GM19351 (cell line): ENCODE data around the gene TANC1.

ENCODE experiments used
- ATAC-seq: cut with Tn5 transposase; IDR thresholded peaks from one replicate; pipeline ENCODE4 v1.9.1; 2021; ENCODE audit warnings: mild to moderate bottlenecking, moderate library complexity; ENCODE audit not compliant: unreplicated experiment

TANC1 gene

DNA sequence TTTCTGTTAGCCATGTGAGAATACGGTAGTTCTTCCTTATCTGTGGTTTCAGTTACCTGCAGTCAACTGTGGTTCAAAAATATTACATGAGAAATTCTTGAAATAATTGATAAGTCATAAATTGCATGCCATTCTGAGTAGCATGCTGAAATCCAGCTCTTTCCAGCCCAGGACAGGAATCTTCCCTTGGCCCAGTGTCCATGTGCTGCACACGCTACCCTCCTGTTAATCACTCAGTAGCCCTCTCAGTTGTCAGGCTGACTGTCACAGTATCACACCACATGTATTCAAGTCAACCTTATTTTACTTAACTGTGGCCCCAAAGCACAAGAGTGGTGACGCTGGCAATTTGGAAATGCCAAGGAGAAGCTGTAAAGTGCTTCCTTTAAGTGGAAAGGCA is 141.1 kb downstream of the TANC1 start:
- no peak for ATAC-seq

DNA sequence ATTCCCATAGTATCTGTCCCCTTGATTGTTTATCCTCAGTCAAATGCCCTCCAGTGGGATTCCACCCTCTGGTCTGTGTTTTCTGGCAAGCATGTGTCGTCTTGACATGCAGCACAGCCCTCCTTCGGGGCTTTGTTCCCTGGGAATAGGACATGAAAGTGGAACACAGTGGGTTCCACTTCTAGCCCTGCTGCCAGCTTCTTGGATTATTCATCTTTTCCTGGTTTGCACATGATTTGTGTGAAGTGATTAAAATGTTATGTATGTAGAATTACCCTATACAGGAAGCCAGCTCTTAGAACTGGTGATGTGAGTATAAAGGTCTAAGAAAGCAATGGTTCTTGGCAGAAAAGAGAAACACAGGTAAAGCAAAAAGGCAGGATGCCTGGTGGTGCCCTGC is 142.3 kb downstream of the TANC1 start:
- ATAC-seq, result no peak

GRCh38 chr2:159111346-159111927 is 143.0 kb downstream of the TANC1 start:
- no peak for ATAC-seq

DNA sequence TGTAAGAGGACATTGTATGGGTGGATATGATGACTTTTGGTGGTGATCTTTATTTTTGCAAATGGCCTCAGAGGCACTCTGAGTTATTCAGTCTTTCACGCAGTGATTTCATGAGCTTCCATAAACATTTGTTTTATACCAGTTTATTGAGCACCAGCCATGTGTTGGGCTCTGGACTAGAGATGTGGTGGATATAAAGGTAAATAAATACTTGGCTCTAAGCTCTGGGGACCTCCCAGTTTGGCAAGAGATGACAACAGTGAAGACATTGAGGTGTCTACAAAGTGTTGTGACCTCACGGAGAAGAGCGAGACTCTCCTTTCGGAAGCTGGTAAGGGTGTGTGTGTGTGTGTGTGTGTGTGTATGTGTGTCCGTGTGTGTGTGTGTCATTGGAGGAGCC is 146.4 kb downstream of the TANC1 start:
- ATAC-seq, result no peak

DNA sequence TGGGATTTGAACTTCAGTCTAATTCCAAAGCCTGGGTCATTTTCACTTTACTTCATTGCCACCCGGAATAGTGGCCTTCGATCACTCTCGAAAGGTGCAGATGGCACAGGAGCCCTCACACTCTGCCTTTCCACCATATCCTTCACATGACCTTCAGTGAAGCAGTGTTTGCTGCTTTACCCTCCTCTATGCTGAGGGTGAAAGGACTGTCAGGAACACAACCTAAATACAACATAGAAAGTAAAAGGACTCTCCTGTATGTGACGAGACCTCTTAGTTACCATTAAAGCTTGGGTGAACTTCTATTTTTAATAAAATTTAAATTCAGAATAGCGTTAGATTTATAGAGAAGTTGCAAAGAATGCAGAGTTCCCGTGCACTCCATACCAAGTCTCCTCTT is 148.5 kb downstream of the TANC1 start:
- no peak for ATAC-seq

DNA sequence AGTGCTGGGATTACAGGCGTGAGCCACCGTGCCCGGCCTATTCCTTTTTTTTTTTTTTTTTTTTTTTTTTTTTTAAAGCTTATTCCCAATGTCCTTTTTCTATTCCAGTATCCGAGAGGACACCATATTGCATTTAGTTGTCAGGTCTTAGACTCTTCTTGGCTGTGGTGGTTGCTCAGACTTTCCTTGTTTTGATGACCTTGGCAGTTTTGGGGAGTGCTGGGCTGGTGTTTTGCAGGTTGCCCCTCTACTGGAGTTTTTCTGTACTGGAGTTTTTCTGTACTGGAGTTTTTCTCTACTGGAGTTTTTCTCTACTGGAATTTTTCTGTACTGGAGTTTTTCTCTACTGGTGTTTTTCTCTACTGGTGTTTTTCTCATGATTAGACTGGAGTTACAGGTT is 149.2 kb downstream of the TANC1 start:
- no peak for ATAC-seq

DNA sequence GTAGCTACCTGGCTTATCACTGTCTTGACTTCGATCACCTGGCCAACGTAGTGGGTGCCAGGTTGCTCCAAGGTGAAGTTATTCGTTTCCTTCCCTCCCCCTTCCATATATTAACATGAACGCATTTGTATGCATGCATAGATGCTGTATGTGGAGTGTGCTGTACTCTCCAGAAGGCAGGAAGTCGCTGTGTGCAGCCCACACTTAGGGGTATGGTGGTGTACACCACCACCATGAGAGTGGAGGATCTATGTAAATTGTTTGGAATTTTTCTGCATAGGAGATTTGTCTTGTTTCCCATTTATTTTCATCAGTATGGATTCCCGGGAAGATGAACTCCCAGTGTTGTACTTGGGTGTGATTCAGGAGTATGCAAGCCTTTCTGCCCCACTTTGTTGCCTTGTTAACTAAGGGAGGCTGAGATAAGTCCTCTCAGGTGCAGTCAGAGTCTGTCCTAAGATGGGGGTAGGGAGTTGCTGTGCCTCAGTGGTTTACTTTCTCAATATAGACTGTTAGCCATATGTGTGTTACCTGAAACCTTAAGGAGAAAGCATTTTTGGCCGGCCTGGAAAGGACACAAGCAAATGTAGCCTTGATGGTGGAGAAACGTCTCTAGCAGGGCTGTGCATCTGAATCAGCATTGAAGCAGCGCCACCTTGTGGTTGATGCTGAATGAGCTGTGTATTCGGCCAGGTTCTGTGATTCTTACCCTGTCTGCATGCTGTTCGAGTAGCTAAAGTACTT is 149.8 kb downstream of the TANC1 start:
- ATAC-seq, result peak; percentile 93

- no peak for ATAC-seq
Measured at GRCh38 chr2:159118859-159119500, 150.5 kb downstream of the TANC1 start.

DNA sequence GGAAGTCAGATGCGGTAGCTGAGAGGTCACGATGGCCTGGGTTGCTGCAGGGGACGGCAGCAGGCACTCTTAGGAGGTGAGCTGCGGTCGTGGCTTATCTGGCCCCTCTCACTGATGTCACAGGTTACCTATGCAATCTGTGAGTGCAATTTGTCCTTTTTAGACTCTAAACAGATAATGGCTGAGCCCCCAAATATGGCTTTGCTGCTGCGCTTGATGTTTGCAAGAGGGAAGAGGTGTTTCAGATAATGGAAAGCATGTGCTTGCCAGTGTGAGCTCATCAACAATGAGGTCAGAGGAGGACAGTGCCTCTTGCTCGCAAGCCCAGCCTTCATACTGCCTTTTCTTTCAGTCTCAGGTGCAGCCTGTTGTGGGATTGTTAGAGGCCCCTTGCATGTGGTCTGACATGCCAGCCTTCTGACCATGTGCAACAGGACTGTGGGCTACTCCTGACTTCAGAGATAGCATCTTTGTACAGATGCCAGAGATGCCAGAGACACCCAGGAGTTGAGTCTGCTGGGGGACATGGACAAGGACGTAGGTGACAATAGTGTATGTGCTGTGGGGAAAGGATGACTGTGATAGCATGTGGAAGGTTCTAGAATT is 151.3 kb downstream of the TANC1 start:
- no peak for ATAC-seq

DNA sequence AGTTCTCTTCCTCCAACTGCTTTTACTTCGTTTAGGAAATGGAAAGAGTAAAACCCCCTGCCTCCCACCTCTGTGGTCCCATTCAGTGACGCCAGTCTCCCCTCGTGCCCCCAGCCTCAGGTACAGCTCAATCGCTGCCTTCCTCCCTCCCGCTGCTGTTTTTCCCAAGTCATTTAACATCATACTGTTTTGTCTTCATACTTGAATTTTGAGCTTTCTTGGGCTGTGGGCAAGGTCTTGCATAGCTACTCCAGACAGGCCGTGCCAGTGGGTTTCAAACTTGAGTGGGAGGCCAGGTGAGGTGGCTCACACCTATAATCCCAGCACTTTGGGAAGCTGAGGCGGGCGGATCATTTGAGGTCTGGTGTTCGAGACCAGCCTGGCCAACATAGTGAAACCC is 155.3 kb downstream of the TANC1 start:
- ATAC-seq, result no peak

DNA sequence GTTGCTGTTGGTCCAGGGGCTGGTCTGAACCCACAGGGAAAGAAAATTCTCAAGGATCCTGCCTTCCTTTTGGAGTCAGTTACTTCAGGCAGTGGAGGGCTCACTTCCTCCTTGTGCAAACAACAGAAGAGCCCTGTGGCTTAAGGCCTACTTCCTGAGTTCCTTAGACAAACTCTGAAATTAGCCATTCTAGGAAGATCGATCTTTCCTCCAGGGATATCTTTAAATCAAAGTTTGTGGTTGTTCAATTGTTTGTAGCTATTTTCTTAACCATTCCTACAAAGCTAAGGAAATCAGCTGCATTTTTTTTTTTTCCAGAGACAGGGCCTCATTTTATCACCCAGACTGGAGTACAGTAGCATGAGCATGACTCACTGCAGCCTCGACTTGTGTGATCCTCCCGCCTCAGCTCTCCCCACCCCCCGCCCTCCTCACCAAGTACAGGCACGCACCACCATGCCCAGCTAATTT is 156.0 kb downstream of the TANC1 start:
- ATAC-seq, result no peak

DNA sequence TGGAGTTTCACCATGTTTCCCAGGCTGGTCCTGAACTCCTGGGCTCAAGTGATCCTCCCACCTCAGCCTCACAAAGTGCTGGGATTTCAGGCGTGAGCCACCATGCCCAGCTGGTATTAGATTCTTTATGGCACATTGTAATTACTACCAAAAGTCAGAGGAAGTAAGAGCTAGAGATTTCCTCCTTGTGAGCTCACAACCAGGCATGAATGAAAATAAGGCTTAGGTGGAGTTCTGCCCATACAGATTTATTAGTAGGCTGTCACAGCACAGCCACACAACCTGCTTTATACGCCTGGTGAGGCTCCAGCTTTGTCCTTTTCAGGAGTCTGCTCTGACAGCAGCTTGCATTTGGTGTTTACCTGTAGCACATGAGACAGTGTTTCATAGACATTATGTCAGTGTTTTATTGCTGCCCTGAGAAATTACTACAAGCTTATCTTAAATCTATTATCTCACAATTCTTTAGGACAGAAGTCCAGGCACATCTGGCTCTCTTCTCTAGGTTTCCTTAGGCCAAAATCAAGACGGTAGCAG is 156.6 kb downstream of the TANC1 start:
- no peak for ATAC-seq

DNA sequence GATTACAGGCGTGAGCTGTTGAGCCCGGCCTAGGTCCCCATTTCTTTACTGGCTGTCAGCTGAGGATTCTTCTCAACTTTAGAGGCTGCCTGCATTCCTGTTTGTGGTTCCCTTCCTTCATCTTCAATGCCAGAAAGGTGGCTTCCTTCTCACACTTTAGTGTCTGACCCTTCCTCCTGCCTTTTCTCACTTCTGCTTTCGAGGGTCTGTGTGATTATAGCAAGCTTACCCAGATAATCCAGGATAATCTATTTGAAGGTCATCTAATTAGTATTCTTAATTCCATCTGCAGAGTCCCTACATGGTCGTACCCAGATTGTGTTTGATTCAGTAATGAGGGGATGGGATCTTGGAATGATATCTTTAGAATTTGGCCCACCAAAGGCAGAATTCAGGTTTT is 157.4 kb downstream of the TANC1 start:
- ATAC-seq, result no peak

DNA sequence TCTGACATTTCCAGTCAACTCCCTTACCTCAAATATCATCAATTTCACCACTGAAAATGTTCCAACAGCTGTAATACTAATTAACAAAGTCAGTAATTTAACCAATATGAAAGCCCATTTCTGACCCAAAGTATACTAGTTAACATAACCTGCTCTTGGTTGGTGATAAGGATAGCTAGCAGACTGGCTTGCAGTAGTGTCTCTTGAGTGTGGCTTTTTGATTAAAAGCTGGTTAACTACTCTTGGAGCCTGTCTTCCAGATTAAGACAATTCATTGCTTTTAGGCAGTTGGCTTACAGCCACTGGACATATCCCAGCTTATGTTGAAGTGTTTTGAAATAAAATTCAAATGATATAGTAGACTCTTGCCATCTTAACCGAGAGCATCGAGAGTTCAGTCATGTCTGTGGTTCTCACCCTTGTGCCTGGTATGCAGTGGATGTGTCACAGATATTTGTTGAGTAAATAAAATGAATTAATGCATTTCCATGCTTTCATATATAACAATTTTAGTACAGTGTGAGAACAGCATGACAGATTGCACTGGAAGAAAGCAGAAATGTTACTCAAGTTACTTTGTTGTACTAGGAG is 158.1 kb downstream of the TANC1 start:
- ATAC-seq, result no peak

- no peak for ATAC-seq
Measured at GRCh38 chr2:159128191-159128590, 159.8 kb downstream of the TANC1 start.

DNA sequence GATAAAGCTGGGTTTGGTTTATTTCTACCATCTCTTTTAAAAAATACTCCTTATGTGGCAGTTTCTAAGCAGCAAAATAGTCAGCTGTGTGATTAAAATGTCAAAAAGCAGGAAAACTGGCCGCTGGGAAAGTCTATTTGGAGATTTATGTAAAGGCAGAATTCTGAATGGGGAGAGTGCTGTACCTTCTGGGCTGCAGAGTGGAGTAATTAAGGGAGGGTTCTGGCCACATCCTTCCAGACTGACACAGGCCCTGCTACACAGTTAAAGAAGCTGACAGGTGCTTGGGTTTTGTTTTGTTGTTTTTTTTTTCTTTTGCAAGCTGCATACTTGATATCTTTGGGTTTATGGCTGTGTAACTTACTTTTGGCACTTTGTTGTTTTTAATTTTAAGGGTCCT is 160.8 kb downstream of the TANC1 start:
- ATAC-seq, result no peak

DNA sequence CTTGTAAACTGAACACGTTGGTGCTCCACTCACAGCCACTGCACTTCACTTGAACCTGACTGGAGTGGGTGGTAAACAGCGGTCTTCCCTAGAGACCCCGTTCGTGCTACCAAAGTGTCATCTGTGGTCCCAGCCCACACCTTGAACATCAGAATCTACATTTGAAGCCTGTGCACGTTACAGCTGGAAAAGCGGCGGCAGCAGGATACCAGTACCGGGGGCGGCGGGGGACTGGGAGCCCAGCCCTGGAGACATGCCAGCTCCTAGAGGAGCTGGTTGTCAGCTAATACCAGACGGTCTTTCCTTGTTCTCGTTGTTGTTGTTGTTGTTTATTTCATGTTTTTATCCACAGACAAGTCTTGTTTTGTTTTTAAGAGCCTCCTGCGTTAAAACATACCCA is 161.4 kb downstream of the TANC1 start:
- ATAC-seq, result no peak

GRCh38 chr2:159130302-159130701 is 161.9 kb downstream of the TANC1 start:
- no peak for ATAC-seq

GRCh38 chr2:159131267-159131913 is 162.9 kb downstream of the TANC1 start:
- ATAC-seq, result no peak

DNA sequence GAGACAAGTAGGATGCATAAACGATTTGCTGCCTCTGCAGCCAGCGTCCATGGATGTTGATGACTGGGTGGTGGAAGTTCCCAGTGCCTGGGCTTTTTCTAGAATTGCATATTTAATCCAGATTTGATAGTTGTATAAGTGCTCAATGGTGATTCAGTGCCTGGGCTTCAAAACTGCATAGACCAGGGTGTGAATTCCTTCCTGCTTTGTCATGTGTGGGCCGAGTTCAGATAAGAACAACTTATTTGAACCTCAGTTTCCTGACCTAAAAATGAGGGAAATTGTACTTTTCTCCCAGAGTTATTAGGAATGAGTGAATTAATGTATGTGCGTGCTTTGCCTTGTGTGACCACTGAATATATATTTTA is 163.5 kb downstream of the TANC1 start:
- ATAC-seq, result no peak

DNA sequence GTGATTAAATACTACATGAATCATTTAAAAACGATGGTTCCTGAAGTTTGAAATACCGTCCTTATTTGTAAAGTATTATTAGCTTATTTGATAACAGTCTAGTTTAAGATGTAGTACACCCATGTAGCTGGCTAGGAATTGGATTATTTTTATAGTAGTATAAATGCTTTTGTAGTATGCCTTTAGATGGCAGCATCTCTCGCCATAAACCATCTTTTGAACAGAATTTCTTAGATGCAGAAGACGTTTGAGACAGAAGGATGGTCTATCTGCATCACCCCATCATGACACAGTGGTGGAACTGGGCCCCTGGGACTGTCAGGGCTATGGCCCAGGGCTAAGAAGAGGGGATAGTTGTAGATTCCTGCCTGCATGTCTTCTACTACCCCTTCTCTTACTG is 165.4 kb downstream of the TANC1 start:
- ATAC-seq, result no peak
